GM21717 (cell line): ENCODE data around the gene CHD1L.
"Not testable (repeated sequence)": the region's sequence is repeated elsewhere in the genome, so short reads cannot be mapped to it uniquely, and the experiment has no call there.

Experiments used
- ATAC-seq: cut with Tn5 transposase; IDR thresholded peaks from one replicate; pipeline ENCODE4 v1.9.1; 2021; ENCODE audit warnings: mild to moderate bottlenecking, moderate library complexity; ENCODE audit not compliant: unreplicated experiment

CHD1L gene

DNA sequence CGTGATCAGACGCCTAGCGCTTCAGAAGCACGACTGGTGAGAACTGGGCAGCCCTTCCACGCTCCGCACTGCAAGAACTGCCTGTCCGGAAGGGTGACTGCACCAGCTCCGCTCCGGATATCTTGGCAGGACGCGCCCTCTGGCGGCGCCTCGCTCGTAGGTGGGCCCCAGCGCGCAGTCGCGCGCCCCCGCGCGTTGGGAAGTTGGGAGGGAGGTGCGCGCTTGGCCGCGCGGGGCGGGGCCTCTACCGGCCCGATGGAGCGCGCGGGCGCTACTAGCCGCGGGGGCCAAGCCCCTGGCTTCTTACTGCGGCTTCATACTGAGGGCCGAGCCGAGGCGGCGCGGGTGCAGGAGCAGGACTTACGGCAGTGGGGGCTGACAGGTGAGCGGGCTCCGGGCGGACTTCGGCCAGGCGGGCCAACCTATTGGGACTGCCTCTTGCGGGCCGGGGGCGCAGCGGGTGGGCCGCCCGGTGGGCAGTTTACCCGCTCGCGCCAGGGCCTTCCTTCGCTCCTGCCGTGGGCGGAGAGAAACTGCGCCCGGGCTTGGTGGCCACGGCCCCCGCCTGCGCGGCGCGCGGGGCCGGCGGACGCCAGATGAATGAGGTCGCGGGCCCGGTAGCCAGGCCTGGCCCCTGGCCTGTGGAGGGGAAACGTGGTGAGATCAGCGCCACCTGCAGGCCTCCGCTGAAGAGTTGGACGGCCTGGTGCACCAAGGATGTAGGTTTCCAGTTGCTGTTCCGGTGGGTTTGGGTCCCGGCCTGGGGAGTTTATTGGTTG is at the start of gene CHD1L:
CHD1L (plus strand) TSS at position 236 of the 779 bp plus-strand sequence; CDS start at position 256, 20 bp downstream.
- ATAC-seq, result peak; percentile 86

DNA sequence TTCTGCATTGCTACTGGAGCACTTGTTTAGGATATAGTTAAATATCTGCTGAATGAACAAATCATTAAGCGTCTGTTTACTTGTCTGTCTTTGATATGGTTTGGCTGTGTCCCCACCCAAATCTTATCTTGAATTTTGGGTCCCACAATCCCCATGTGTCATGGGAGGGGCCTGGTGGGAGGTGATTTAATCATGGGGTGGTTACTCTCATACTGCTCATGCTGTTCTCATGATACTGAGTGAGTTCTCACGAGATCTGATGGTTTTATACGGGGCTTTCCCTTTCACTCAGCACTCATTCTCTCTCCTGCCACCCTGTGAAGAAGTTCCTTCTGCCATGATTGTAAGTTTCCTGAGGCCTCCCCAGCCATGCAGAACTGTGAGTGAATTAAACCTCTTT is 45.2 kb upstream of the CHD1L start:
- ATAC-seq, result not testable (repeated sequence)

DNA sequence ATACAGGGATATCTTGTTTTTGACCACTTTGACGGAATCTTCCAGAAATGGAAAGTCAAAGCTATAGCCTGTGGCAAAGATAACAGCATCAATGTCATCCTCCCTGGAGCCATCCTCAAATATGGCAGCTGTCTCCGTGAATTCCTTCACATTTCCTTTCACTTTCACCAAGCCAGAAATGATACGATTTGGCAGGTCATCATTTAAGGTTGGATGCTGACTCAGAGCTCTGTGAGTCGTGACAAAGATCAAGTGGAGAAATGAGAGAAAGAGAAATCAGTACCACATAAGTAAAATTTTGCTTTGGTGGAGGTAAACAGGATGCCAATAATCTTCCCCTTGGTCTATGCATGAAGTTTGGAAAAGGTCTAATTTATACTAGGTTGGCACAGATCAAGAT is 41.2 kb upstream of the CHD1L start:
- ATAC-seq, result no peak

DNA sequence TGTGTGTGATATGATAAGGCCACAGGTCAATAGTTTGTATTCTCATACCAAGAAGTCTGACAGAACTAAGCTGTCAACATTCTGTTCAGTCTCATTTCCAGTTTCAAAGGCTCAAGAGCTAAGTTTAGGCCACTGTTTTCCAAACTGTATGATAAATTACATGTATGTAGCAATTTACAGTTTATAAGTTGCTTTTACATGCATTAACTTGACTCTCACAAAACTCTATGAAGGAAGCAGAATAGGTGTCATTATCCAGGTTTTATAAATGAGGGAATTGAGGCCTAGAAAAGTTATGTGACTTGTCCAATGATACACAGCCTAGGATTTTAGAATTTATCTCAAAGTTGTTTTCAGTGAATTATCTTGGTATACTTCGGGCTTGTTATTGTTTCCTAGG is 40.7 kb upstream of the CHD1L start:
- no peak for ATAC-seq

DNA sequence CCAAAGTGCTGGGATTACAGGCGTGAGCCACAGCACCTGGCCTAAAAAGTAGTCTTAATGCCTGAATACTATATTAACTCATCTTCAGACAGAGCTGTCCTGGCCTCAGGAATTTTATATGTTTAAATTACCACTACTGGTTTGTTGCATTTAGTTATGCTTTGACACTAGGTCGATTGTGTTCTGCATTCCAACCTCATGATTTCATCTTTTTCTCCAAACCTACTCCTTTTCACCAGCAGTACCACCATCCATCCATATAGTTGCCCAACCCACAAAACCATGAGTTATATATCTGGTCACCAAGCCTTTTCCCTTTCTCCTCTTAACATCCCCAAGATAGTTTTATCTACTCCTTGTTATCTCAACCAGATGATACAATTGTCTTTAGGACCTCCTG is 39.9 kb upstream of the CHD1L start:
- no peak for ATAC-seq

DNA sequence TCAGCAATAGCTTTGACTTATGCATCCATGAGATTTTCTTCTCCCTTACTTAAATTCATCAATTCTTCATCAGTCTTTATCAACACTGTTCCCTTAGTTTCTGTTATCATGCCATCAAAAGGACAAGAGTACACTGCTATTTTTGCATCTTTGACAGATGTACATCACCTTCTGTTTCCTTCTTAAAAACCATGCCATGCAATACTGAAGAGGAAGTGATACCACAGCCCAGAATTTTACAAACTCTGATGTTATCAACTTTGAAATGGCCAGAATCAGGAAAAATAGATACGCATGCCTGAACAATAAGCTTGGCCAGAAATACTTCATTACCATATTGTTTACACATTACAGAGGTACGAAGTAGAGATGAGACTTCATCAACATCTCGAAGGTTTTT is 38.4 kb upstream of the CHD1L start:
- ATAC-seq, result no peak

DNA sequence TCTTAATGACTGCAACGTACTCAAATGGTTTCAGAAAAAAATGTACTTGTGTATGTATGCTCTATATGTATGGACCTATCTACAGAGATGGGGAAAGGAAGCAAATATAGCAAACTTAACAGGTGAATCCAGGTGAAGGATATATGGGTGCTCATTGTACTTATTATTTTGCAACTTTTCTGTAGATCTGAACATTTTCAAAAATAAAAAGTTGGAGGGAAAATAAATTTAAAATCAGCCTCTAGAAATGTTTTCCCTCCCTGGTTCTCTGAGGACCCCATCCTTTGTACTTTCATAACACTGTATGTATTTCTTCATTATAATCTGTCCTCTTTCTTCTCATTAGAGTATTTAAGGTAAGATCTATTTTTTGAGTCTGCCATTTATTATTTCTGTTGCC is 35.3 kb upstream of the CHD1L start:
- ATAC-seq, result no peak

DNA sequence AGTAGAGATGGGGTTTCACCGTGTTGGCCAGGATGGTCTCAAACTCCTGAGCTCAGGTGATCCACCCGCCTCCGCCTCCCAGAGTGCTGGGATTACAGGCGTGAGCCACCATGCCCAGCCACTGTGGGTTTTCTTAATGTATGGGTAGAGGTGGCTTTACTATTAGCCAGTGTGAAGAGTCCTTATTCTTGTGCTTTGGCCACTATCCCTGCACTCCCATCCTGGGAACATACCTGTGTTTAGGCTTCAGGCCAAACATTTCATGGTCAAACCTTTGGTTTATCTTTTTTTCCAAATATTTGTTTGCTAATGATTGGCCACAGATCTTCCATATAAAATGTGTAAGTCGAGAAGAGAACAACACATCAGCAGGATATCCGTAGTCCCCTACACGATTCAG is 33.9 kb upstream of the CHD1L start:
- no peak for ATAC-seq

DNA sequence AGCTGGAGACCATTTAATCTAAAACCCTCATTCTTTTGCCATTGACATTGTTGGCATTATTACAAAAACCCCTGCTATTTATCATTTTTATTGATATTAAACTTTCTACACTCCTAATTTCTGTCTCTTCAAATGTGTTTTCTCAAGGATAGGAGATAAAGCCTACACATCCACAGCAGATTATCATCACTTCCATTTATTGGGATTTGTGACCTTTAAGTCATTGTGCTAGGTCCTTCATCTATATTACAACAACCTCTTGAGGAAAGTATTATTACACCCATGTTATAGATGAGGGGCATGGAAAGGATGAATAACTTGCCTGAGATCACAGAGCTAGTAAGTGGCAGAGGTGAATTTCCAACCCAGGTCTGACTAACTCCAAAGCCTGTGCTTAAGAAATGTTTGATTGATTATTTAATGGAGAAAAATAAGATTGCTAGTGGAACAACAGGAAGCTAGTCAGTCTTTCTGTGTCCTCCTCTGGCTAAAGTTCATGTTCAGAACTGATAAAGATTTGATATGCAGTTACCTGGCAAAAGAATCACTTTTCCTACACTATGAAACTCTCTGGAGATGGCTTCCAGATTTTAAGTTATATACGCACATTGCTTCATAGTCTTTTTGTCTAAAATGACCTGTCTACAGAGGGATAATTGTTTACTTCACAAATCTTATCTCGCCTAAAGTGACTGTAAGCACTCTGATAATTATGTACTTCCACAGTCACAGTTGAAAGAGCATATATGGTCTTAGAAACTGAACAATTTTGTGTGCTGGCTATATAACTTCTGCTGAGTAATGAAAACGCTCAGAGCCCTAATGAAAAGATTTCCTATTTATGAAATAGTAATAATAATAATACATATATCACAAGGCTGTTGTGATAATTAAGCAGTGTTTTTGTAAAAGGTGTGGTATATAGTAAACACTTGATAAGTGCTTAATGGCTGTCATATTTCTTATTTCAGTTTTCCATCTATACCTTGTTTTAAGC is 32.4 kb upstream of the CHD1L start:
- ATAC-seq, result no peak

DNA sequence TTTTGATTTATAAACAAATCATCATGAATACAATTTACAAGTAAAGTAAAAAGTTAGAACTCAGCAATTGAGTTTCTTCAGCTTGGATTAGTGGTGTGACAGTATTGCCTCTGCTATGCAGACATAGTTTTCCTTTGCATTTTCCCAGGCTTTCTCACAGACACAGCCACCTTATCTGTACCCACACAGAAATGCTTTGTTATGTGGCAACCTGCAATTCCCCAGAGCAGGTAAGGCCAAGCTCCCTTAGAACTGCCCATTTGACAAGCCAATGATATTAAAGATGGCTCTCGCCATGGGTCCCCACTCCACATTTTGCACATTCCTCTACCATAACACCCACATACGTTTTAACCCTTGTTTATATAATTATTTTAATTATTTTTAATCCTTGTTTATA is 31.5 kb upstream of the CHD1L start:
- ATAC-seq, result no peak

DNA sequence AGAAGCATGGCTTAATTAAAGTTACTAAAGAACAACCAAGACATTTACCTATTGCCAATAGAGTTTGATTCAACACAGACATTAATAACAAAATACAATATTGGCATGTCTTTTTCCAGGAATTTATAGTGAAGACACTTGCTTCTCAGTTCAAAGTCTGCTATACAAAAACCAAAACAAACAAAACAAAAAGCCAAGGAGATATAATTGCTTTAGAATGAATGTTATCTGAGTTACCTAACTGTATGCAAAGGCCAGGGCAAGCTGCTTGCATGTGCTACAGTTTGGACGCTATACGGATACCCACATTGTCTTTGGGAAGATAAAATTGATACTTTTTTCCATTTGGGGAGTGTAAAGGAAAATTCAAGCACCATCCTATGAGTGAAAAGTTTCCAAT is 30.9 kb upstream of the CHD1L start:
- ATAC-seq, result no peak

DNA sequence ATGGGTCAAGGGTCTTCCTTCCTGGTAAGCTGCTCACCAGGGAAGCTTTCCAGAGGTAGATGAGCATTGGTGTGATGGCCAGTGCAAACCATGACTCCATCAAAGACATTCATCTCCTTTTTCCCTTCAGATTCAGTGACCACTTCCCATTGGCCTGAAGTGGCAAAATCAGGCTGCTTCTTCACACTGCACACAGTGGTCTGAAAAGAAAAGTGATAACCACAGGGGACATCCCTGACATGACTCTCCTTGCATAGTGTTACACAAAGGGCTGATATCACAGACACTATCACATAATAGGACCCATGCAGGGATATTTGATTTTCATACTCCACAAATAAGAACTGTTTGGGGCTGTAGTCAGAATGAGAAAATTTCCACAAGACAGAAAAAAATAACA is 29.2 kb upstream of the CHD1L start:
- ATAC-seq, result no peak

DNA sequence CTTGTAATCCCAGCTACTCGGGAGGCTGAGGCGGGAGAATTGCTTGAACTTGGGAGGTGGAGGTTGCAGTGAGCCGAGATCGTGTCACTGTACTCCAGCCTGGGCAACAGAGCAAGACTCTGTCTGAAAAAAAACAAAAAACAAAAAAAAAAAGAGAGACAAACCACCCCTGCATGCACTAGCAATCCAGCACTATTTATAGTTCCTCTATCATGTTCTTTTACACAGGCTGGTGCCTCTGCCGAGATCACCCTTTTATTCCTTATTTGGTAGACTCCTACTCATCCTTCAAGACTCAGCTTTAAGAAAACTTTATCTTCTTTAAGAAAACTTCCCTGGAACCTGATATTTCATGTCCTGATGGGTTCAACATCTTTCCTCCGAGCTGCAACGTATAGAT is 28.2 kb upstream of the CHD1L start:
- ATAC-seq, result no peak

DNA sequence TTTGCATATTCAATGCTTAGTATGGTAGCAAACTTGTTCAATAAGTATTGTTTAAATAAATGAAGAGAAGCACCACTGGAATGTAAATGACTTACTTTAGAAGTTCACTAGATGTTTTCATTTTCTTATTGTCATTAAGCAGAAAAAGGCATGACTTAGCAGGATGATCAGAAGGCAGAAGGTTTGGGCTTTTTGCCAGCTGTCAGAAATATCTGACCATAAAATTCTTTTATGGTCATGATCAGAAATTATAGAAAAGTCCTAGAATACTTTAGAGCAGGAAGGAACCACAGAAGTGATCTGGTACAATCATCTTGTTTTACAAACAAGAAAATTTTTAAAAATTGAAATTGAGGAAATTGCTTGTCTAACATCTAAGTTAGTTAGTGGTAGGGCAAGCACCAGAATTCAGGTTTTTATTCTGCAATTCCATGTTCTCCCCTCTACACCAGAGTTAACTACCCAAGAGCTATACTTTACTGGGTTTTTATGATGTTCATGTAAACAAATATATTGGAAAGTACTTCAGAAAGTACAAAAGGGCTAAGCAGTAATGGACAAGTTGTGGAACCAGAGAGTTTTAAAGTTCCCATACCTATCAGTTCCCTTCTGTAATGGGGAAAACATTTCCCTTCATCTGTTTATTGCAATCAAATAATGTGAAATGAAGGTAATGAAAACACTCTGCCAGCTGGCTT is 27.5 kb upstream of the CHD1L start:
- ATAC-seq, result no peak

DNA sequence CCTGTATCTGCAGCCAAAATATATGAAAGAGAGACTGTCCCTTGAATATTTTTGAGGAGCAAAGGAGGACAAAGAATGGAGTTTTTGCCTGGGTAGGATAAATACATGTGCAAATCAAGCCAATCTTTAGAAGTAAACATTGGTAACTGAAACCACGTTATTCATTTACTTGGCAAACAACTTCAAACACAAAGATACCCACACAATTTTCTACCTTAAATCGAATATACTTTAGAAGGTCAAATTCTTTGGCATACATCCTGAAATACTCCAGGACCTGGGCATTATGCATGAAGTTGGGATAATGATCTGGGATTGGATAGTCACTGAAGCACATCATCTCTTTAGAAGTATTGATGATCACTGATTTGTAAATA is 27.0 kb upstream of the CHD1L start:
- ATAC-seq, result no peak

DNA sequence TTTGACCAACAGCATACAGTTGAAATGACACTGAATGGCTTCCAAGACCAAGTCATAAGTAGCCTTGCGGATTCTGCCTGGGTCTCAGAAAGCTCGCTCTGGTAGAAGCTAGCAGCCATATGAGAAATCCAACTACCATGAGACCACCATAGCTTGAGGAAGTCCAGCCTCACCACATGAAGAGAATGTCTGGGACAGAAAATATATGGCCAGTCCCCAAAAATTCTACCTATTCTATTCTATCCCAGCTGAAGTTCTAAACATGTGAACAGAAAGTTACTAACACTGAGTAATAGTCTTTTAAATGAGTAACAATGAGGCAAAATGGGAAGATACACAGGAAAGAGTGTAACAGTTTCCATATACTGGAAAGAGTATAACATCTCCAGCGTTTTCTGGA is 26.4 kb upstream of the CHD1L start:
- ATAC-seq, result no peak

DNA sequence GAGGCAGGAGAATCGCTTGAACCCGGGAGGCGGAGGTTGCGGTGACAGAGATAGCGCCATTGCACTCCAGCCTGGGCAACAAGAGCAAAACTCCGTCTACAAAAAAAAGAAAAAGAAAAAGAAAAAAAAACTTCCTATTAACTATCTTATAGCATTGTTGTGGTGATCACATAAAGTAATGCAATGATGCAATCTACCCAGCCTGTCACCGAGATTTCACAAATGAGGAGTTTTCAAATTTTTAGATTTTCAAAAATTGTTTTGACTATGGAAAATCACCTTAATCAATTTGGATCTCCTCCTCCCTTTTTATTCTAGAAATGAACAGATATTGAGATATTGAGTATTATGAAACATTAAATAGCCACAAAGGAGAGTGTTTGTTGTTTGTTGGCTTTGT is 25.3 kb upstream of the CHD1L start:
- no peak for ATAC-seq

DNA sequence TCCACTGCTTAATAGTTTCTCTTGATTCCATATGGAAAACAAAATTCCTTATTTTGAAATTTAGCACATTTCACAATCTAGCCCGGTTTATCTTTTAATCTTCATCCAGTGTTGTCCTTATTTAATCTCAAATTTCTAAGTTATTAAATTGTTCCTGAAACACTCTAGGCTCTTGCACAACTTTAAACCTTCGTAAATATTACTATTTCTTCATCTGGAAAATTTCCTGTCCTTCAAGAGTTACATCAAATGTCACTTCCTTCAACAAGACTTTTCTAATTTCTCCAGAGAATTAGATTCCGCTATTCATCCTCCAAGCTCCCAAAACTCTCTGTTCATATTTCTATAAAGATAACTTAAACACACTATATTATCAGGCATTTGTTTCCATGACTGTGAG is 23.9 kb upstream of the CHD1L start:
- ATAC-seq, result no peak

DNA sequence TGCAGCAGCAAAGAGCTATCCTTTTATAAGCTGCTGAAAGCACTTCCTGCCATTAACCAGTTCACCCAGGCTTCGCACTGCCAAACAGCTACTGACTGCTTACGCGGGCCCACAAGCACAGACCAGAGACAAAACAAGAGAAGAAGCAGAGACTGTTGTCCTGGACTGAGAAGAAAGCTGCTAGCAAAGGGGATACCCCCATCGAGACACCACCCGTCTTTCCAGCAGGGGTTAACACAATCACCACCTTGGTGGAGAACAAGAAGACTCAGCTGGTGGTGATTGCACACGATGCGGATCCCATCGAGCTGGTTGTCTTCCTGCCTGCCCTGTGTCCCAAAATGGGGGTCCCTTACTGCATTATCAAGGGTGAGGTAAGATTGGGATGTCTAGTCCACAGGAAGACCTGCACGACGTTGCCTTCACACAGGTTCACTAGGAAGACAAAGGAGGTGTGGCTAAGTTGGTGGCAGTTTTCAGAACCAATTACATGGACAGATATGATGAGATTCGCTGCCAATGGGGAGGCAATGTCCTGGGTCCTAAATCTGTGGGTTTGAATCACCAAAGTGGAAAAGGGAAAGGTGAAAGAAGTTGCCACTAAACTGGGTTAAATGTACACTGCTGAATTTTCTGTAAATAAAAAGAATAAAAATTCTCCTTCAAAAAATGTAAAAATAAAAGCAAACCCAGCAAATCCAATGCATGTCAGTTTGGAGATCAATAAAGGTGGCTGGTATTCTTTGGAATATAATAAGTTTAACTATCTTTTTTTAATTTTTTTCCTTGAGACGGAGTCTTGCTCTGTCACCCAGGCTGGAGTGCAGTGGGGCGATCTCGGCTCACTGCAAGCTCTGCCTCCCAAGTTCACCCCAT is 18.5 kb upstream of the CHD1L start:
- ATAC-seq, result no peak

DNA sequence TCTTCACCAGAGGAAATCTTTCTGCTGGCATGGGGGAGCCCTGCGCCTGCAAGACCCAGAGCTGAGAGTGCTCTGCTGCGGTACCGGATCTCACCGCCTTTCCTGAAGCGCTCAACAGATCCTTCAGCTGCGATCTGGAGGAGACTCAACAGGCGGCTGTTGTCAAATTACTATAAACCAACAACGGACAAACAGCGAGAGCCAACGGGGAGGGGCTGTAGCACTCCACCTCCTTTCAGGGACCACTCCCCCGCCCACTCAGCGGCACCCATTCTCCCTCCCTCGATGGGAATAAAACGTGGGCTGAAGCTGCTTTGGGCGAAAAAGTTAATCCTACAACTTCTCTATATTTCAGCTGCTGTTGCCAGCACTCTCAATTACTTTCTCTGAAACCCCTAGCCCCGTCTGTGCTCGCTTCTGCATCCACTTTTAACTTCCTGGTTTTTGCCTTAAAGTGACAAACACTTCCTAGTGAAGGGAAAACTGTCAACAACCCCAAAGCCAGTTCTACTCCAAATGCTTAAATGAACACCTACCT is 17.2 kb upstream of the CHD1L start, which contains the start of gene FMO5:
FMO5 (minus strand) TSS at position 147 of the 538 bp plus-strand sequence. CDS start 310 bp downstream, outside the sequence.
- ATAC-seq, result peak; percentile 80
